Naive B cell (primary cell): Measurements from ENCODE around the gene RNASEH2B. TPM values are rescaled to one million over a fixed set of nuclear protein-coding genes. Genes with fewer than 3 reads are reported as not detected.
A peak's percentile ranks its signal among the peaks of the same experiment; 100 is the strongest.

Source experiments
- ATAC-seq, 2 donors: fragments of 150-1000 bp; cut with Tn5 transposase; 2 replicates each; pipeline ENCODE4 v1.10.0; 2021; ENCODE audit warnings: low read depth in 2 of 2, mild to moderate bottlenecking in 2 of 2, moderate library complexity in 2 of 2
- DNase-seq: peaks from one replicate; pipeline ENCODE4 v3.0.0; 2022
- H3K27ac Mint-ChIP-seq, 6 donors: one replicate each; pipeline ENCODE4 v1.8.0; 2020 to 2022; ENCODE audit warnings: mild to moderate bottlenecking in 6 of 6, mixed read lengths in 6 of 6, moderate library complexity in 5 of 6, inconsistent platforms in 2 of 6
- H3K27me3 Mint-ChIP-seq, 3 donors: one replicate each; pipeline ENCODE4 v1.8.0; 2021 to 2022; ENCODE audit warnings: mixed read lengths in 3 of 3, mild to moderate bottlenecking in 1 of 3
- H3K36me3 Mint-ChIP-seq, 2 donors: one replicate each; pipeline ENCODE4 v1.8.0; 2020 to 2022; ENCODE audit warnings: mixed read lengths in 2 of 2, inconsistent platforms in 1 of 2, mild to moderate bottlenecking in 1 of 2
- H3K4me1 Mint-ChIP-seq, 3 donors: one replicate each; pipeline ENCODE4 v1.8.0; 2020 to 2022; ENCODE audit warnings: mixed read lengths in 3 of 3, inconsistent platforms in 1 of 3, mild to moderate bottlenecking in 1 of 3, moderate library complexity in 1 of 3
- H3K4me3 Mint-ChIP-seq, 8 donors: one replicate each; pipeline ENCODE4 v1.8.0; 2020 to 2022; ENCODE audit warnings: mild to moderate bottlenecking in 8 of 8, mixed read lengths in 8 of 8, moderate library complexity in 8 of 8, inconsistent platforms in 2 of 8
- H3K9me3 Mint-ChIP-seq, 7 donors: one replicate each; pipeline ENCODE4 v1.8.0; 2020 to 2022; ENCODE audit warnings: mixed read lengths in 7 of 7, mild to moderate bottlenecking in 5 of 7, inconsistent platforms in 2 of 7, moderate library complexity in 1 of 7
- polyA plus RNA-seq, 6 donors: library from polyadenylated mRNA; unstranded; fragments of 300-500 nt; fragmentation: Illumina TruSeq; gene quantifications; one replicate each; pipeline ENCODE4 v1.2.3, GENCODE V29; 2021; ENCODE audit warnings: low read depth in 6 of 6

RNASEH2B gene
- polyA plus RNA-seq, 6 donors from 2014 or later: 169 to 257 (median 216) TPM

GRCh38 chr13:50955798-50956197 lies 46.2 kb downstream of the RNASEH2B start:
- H3K9me3 Mint-ChIP-seq: no peaks in the 10 kb centered on the region
- no peak overlapping the region for H3K4me3 Mint-ChIP-seq
- ATAC-seq (no peak), DNase-seq (no peak)
- peak overlapping the region in 2 of 6 donors; percentile 56 to 69 for H3K27ac Mint-ChIP-seq
- H3K27me3 Mint-ChIP-seq: no peaks in the 10 kb centered on the region
- peaks cover 16 to 32% of the 10 kb centered on the region in 2 donors for H3K36me3 Mint-ChIP-seq
- peaks cover 7 to 9% (median 8%) of the 10 kb centered on the region in 3 donors for H3K4me1 Mint-ChIP-seq

- Mint-ChIP-seq H3K4me1 (peaks cover 7 to 9% (median 8%) of the 10 kb centered on the region in 3 donors), H3K36me3 (peaks cover 16 to 39% of the 10 kb centered on the region in 2 donors), H3K27me3 (no peaks in the 10 kb centered on the region), H3K4me3 (no peak overlapping the region), H3K9me3 (no peaks in the 10 kb centered on the region), H3K27ac (peak overlapping the region in 5 of 6 donors; percentile 2 to 81 (median 41))
- DNase-seq: no peak
- no peak for ATAC-seq
These were observed 48.0 kb downstream of the RNASEH2B start for GRCh38 chr13:50957620-50958019.

GRCh38 chr13:50969691-50970090 lies 60.1 kb downstream of the RNASEH2B start:
- no peaks in the 10 kb centered on the region for H3K27me3 Mint-ChIP-seq
- H3K36me3 Mint-ChIP-seq: peaks cover 31 to 35% of the 10 kb centered on the region in 2 donors
- ATAC-seq (no peak), DNase-seq (no peak)
- H3K4me3 Mint-ChIP-seq: peak overlapping the region in 1 of 8 donors; percentile 30
- peaks cover 0 to 4% (median 0%) of the 10 kb centered on the region in 3 donors for H3K4me1 Mint-ChIP-seq
- H3K9me3 Mint-ChIP-seq: peaks cover 0 to 4% (median 0%) of the 10 kb centered on the region in 7 donors
- H3K27ac Mint-ChIP-seq: no peak overlapping the region

- DNase-seq (no peak), ATAC-seq (no peak)
- Mint-ChIP-seq H3K36me3 (peaks cover 34 to 42% of the 10 kb centered on the region in 2 donors), H3K27ac (no peak overlapping the region), H3K9me3 (peaks cover 0 to 10% (median 0%) of the 10 kb centered on the region in 7 donors), H3K4me1 (peaks cover 0 to 4% (median 0%) of the 10 kb centered on the region in 3 donors), H3K27me3 (no peaks in the 10 kb centered on the region), H3K4me3 (no peak overlapping the region)
These were observed 61.4 kb downstream of the RNASEH2B start for GRCh38 chr13:50970956-50971355.

- H3K4me3 Mint-ChIP-seq: no peak overlapping the region
- peaks cover 39 to 45% of the 10 kb centered on the region in 2 donors for H3K36me3 Mint-ChIP-seq
- ATAC-seq (no peak), DNase-seq (no peak)
- H3K27ac Mint-ChIP-seq: peak overlapping the region in 1 of 6 donors; percentile 81
- H3K27me3 Mint-ChIP-seq: no peaks in the 10 kb centered on the region
- peaks cover 0 to 7% (median under 1%) of the 10 kb centered on the region in 3 donors for H3K4me1 Mint-ChIP-seq
- H3K9me3 Mint-ChIP-seq: peaks cover 0 to 10% (median 0%) of the 10 kb centered on the region in 7 donors
These were observed 64.7 kb downstream of the RNASEH2B start for GRCh38 chr13:50974268-50974667.

- H3K4me3 Mint-ChIP-seq: no peak overlapping the region
- no peak overlapping the region for H3K27ac Mint-ChIP-seq
These were observed 69.6 kb downstream of the RNASEH2B start for GRCh38 chr13:50979187-50979586.

GRCh38 chr13:50981686-50982085 lies 72.1 kb downstream of the RNASEH2B start:
- ATAC-seq (no peak), DNase-seq (no peak)
- H3K4me1 Mint-ChIP-seq: peaks cover 0 to 8% (median 0%) of the 10 kb centered on the region in 3 donors
- H3K9me3 Mint-ChIP-seq: no peaks in the 10 kb centered on the region
- no peak overlapping the region for H3K27ac Mint-ChIP-seq
- no peaks in the 10 kb centered on the region for H3K27me3 Mint-ChIP-seq
- peak overlapping the region in 3 of 8 donors; percentile 13 to 62 (median 48) for H3K4me3 Mint-ChIP-seq
- peaks cover 7 to 18% of the 10 kb centered on the region in 2 donors for H3K36me3 Mint-ChIP-seq

More at GRCh38 chr13:50979187-50979586, 69.6 kb downstream of the RNASEH2B start:
- peaks cover 0 to 8% (median 0%) of the 10 kb centered on the region in 7 donors for H3K9me3 Mint-ChIP-seq
- H3K4me1 Mint-ChIP-seq: peaks cover 0 to 8% (median 5%) of the 10 kb centered on the region in 3 donors
- H3K36me3 Mint-ChIP-seq: peaks cover 27 to 34% of the 10 kb centered on the region in 2 donors
- ATAC-seq (no peak), DNase-seq (no peak)
- H3K27me3 Mint-ChIP-seq: no peaks in the 10 kb centered on the region

GRCh38 chr13:50989476-50989875 lies 79.9 kb downstream of the RNASEH2B start:
- ATAC-seq (no peak), DNase-seq (no peak)
- Mint-ChIP-seq H3K4me1 (peaks cover 25 to 34% (median 26%) of the 10 kb centered on the region in 3 donors), H3K36me3 (no peaks in the 10 kb centered on the region), H3K27me3 (no peaks in the 10 kb centered on the region), H3K9me3 (peaks cover 0 to 3% (median 0%) of the 10 kb centered on the region in 7 donors), H3K27ac (peak overlapping the region in 3 of 6 donors; percentile 8 to 64 (median 59)), H3K4me3 (no peak overlapping the region)

GRCh38 chr13:50990065-50990817 lies 80.7 kb downstream of the RNASEH2B start:
- no peak for DNase-seq
- no peaks in the 10 kb centered on the region for H3K27me3 Mint-ChIP-seq
- peaks cover 25 to 34% (median 26%) of the 10 kb centered on the region in 3 donors for H3K4me1 Mint-ChIP-seq
- peaks cover 0 to 3% (median 0%) of the 10 kb centered on the region in 7 donors for H3K9me3 Mint-ChIP-seq
- no peak for ATAC-seq
- H3K4me3 Mint-ChIP-seq: peak overlapping the region in 1 of 8 donors; percentile 14
- peak overlapping the region in 4 of 6 donors; percentile 59 to 91 (median 90) for H3K27ac Mint-ChIP-seq
- H3K36me3 Mint-ChIP-seq: no peaks in the 10 kb centered on the region

- H3K36me3 Mint-ChIP-seq: no peaks in the 10 kb centered on the region
- H3K9me3 Mint-ChIP-seq: peaks cover 0 to 3% (median 0%) of the 10 kb centered on the region in 7 donors
- no peaks in the 10 kb centered on the region for H3K27me3 Mint-ChIP-seq
- ATAC-seq (no peak), DNase-seq (no peak)
- H3K4me3 Mint-ChIP-seq: peak overlapping the region in 3 of 8 donors; percentile 41 to 54 (median 50)
- peak overlapping the region in 5 of 6 donors; percentile 34 to 91 (median 88) for H3K27ac Mint-ChIP-seq
- peaks cover 25 to 34% (median 26%) of the 10 kb centered on the region in 3 donors for H3K4me1 Mint-ChIP-seq
These were observed 81.4 kb downstream of the RNASEH2B start for GRCh38 chr13:50990818-50991506.

GRCh38 chr13:50991579-50992521 lies 82.3 kb downstream of the RNASEH2B start:
- ATAC-seq: peak; percentile 80 to 83
- no peaks in the 10 kb centered on the region for H3K36me3 Mint-ChIP-seq
- peak overlapping the region; percentile 49 to 84 (median 66) for H3K27ac Mint-ChIP-seq
- H3K4me1 Mint-ChIP-seq: peaks cover 25 to 34% (median 26%) of the 10 kb centered on the region in 3 donors
- H3K9me3 Mint-ChIP-seq: peaks cover 0 to 3% (median 0%) of the 10 kb centered on the region in 7 donors
- peak; percentile 18 for DNase-seq
- H3K27me3 Mint-ChIP-seq: no peaks in the 10 kb centered on the region
- H3K4me3 Mint-ChIP-seq: peak overlapping the region in 7 of 8 donors; percentile 2 to 77 (median 68)

GRCh38 chr13:50993371-50993770 lies 83.8 kb downstream of the RNASEH2B start:
- H3K27me3 Mint-ChIP-seq: no peaks in the 10 kb centered on the region
- H3K9me3 Mint-ChIP-seq: peaks cover 0 to 3% (median 0%) of the 10 kb centered on the region in 7 donors
- peak overlapping the region in 3 of 6 donors; percentile 42 to 75 (median 67) for H3K27ac Mint-ChIP-seq
- ATAC-seq (no peak), DNase-seq (no peak)
- H3K4me3 Mint-ChIP-seq: no peak overlapping the region
- H3K36me3 Mint-ChIP-seq: no peaks in the 10 kb centered on the region
- peaks cover 25 to 34% (median 26%) of the 10 kb centered on the region in 3 donors for H3K4me1 Mint-ChIP-seq
